Stimulated activated CD8-positive, alpha-beta memory T cell treated with anti-CD3 and anti-CD28 coated beads, Interleukin-4, amount 100 ng/mL, for 24 hours (primary cell): ENCODE data around the gene FURIN.
"Not testable (repeated sequence)": the region's sequence is repeated elsewhere in the genome, so short reads cannot be mapped to it uniquely, and the experiment has no call there.

Source experiments
- DNase-seq: peaks from one replicate; pipeline ENCODE4 v3.0.0-alpha.2; 2020; ENCODE audit warnings: low read depth

FURIN gene

DNA sequence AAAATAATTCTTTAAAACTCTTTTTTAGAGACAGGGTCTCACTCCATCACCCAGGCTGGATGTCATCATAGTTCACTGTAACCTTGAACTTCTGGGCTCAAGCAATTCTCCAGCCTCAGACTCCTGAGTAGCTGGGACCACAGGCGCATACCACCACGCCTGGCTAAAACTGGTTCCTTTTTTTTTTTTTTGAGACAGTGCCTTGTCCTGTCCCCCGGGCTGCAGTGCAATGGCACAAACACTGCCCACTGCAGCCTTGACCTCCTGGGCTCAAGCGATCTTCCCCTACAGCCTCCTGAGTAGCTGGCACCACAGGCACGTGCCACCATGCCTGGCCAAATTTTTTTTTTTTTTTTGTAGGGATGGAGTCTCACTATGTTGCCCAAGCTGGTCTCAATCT lies 23.7 kb upstream of the FURIN start:
- no peak for DNase-seq

DNA sequence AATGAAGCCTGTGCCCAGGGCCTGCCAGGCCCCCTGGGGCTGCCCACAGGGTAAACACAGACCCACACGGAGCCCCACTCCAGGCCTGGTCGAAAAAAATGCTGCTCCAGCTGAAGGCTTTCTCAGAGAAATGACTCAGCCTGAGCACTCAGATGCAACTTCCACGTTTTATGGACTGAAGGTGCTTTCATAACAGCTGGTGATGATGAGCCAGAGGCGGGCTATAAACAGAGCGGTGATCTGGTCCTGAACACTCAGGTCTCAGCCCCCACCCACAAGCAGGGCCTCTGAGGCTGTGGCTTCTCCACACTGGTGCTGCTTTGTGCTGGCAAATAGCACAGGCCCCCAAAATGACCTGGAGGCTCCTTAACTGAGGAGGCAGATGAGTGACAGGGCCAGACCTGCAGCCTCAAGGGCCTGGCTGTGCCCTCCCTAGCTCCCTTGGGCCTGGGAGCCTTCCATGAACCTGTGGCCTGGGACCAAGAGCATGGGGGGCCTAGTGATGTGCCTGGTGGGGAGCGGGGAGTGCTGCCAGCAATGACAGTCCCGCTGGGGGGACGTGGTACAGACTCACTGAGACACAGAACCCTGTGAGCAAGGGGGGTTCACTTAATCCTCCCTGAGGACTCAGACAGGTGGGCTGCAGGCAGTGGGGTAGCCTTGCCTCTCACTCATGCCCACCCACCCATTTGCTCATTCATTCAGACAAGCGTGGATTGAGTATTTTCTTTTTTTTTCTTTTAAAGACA lies 23.0 kb upstream of the FURIN start:
- DNase-seq = no peak

- not testable (repeated sequence) for DNase-seq
Measured at GRCh38 chr15:90849424-90849823, 19.0 kb upstream of the FURIN start.

- no peak for DNase-seq
Measured at GRCh38 chr15:90851114-90851513, 17.3 kb upstream of the FURIN start.

DNA sequence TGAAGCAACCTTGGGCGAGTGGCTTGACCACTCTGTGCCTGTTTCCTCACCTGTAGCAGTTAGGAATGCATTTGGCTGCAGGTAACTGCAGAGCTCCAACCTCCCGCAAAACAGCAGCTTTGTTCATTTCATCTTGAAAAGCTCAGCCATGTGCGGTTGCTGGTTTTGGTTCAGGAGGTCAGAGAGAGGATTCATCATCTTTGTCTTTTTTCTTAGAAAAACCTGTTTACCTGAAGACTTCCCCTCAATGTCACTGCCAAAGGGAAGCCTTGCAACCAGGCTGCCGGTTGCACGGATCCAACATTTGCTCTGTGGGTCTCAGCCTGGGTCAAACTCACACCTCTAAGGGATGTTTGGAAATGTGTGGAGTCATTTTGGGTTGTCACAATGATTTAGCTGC lies 16.4 kb upstream of the FURIN start:
- DNase-seq = no peak

- DNase-seq = no peak
Measured at GRCh38 chr15:90855139-90855538, 13.2 kb upstream of the FURIN start.

GRCh38 chr15:90857337-90857736 lies 11.1 kb upstream of the FURIN start:
- no peak for DNase-seq

- DNase-seq = no peak
Measured at GRCh38 chr15:90857883-90858443, 10.4 kb upstream of the FURIN start.

DNA sequence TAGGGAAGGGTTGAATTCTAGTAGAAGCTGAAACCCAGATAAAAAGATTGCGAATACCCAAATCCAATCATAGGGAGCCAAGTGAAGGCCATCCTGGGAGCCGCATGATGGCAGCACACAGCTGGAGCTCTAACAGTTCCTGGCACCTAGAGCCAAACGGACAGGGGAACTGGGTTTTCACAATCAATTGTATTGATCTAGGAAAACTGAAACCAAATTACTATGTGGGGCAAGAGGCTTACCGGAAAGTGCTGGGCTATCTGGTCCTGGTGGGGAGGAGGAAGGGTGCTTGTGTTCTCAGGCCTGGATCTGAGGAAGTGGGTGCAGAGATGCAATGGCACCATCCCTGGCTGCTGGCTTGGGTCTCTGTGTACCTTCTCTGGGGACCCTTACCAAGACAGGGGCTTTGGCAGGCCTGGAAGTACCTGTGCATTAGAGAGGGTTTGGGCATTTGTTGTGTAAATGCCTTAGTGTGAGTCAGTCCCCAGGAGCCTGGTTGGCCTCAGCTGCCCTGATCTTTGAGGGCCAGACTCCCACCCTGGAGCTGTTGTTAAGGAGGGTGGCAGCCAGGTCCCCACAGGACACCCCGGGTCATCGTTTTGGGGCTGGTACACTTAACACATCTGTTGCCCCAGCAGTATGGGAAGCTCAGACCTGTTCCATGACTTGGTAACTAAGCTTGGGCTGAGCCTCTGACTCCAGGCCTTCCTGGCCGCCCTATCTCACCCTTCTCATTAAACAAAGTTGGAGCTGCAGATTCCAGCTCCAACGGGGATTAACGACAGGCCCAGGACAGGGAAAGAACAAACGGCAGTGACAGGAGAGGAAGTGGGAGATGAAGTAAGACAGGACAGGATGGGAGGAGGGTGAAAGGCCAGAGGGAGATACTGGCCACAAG lies 8.9 kb upstream of the FURIN start:
- no peak for DNase-seq

- DNase-seq = no peak
Measured at GRCh38 chr15:90860450-90860849, 7.9 kb upstream of the FURIN start.

DNA sequence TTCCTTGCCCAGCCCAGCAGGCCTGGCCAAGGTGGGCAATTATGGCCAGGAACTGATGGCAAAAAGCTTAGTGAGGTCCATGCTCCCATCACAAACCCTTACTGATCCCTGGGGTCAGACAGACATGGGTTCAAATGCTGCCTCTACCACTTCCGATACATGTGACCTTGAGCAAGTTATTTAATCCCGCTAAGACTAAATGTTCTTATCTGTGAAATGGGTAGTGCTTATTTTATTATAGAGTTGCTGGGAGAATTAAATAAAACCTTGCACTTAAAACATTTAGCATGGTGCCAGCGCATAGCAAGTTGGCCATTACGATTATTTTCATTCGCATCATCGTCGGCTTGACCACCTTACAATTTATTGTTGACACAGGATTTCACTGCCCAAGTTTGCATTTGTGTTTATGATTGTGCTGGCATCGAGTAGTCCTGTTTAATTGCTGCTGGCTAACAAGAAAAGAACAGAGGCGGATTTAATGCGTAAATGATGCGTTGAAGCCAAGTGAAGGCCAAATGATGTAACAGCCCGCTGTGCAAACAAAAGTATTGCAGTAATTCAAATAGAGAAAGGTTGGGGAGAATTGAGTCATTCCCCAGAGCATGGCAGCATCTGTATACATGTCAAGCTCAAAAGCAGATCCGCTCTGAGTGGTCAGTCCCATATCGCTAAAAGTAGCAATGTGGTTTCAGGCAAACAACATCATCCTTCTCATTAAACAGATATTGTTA lies 7.3 kb upstream of the FURIN start:
- no peak for DNase-seq

- DNase-seq = no peak
Measured at GRCh38 chr15:90862487-90862886, 5.9 kb upstream of the FURIN start.

- no peak for DNase-seq
Measured at GRCh38 chr15:90862964-90863778, 5.2 kb upstream of the FURIN start.

DNA sequence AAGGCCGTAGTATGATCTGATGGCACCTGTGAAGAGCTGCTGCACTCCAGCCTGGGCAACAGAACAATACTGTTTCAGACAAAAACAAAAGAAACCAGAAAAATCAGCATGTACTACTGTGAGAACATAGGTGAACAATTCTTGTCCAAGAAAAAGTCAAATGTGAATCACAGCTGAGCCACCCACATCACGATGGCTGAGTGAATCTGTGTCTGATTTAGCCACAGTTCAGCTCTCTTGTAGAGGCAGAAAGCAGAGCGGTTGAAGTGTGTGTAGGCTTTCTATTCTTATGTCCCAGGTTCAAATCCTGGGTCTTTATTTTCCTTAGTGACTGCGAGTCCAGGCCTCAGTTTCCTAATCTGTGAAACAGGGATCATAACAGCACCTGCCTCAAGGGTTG lies 4.4 kb upstream of the FURIN start:
- no peak for DNase-seq

- DNase-seq = no peak
Measured at GRCh38 chr15:90864507-90864906, 3.9 kb upstream of the FURIN start.

GRCh38 chr15:90865702-90866101 lies 2.7 kb upstream of the FURIN start:
- DNase-seq = no peak

DNA sequence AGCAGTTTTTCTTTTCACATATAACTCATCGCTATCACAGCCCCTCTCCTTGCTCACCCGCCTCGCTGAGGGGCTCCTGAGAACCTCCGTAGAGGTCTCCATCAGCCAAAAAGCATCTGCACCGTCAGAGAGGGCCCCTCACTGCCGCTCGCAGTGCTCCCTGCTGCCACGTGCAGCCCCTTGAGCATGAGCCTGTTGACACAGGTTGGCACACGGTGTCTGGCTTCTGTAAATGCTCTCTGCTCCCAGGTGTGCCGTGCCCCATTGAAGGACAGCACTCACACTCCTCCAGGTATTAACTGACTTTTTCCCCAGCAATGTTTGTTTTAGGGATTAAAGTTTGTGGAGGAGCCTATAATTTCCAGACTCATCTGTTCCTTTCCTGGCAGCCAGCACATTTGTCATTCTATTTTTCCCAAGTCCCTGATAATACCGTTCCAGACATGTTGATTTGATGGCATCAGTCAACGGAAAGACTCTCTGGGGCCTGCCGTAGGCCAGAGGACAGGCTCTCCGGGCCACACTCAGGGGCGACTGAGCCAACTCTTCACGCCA lies 2.1 kb upstream of the FURIN start:
- DNase-seq = no peak

DNA sequence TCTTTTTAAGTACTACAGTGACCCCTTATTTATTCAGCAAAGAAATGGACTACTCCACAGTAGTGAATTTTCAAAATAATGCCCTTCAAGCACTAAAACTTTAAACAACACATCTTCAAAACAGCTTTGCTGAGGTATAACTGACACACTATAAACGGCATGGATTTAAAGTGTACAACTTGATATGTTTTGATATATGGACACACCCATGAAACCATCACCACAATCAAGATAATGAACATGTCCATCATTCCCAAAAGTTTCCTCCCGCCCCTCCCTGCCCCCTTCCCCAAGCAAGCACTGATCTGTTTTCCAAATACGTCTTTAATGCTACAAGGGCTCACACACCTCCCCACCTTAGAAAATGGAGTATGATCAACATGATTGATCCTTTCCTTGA lies 1.6 kb upstream of the FURIN start:
- no peak for DNase-seq

- DNase-seq = no peak
Measured at GRCh38 chr15:90869140-90869541, 753 bp downstream of the FURIN start.

GRCh38 chr15:90869601-90870353 lies 1.4 kb downstream of the FURIN start:
- peak; percentile 42 for DNase-seq
